ENCODE measurements around the gene KRTAP20-3. TPM values are rescaled to one million over a fixed set of nuclear protein-coding genes. Genes with fewer than 3 reads are reported as not detected.

Gene KRTAP20-3
- polyA plus RNA-seq, 1 donor from 2014 or later: not detected

DNA sequence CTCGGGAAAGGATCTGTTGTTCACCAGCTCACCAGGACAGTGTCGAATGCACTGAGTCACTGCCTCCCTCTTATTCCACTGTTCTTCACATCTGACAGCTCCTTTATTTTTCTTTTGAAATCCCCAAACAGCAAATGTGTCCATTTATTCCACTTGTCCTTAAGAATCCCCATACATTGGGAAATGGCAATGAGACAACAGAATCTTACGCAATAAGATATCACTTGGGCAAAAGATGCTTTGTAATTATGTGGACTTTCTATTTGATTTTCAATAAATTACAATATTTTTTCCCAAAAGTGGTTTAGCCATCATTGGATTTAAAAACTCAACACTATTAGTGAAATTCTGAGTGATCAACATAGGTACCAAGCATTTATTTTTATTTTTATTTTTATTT, 4.0 kb upstream of the KRTAP20-3 start:
- Mint-ChIP-seq H3K4me1 (no peaks in the 10 kb centered on the region), H3K27ac (no peak overlapping the region), H3K9me3 (peaks cover 0 to 5% (median 5%) of the 10 kb centered on the region in 3 donors), H3K4me3 (no peak overlapping the region), H3K27me3 (no peaks in the 10 kb centered on the region), H3K36me3 (peaks cover 2% of the 10 kb centered on the region)

DNA sequence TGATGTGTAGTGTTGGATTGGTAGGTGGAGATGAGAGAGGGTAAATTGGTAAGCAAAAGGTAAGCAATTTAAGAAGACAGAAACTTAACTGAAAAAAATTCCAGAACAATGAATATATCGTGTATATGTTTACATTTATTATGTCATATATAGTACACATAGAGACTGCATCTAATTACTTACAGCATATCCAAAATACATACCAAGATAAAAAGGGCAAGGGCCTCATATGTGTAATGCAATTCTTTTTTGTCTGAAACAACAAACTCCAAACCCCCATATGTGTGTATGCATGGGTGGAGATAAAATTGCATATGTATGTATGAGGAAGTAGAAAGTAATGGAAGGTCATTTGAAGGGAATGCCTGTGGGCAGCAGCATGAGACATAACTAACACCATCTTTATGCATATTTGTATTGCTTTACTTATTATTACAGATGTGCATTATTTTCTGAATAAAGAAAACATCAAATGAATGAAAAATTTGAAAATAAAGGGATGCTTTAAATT, 4.3 kb downstream of the KRTAP20-3 start:
- H3K9me3 Mint-ChIP-seq: peaks cover 3 to 19% (median 5%) of the 10 kb centered on the region in 3 donors
- H3K27me3 Mint-ChIP-seq: no peaks in the 10 kb centered on the region
- no peak overlapping the region for H3K4me3 Mint-ChIP-seq
- no peak overlapping the region for H3K27ac Mint-ChIP-seq
- no peaks in the 10 kb centered on the region for H3K36me3 Mint-ChIP-seq
- H3K4me1 Mint-ChIP-seq: no peaks in the 10 kb centered on the region

DNA sequence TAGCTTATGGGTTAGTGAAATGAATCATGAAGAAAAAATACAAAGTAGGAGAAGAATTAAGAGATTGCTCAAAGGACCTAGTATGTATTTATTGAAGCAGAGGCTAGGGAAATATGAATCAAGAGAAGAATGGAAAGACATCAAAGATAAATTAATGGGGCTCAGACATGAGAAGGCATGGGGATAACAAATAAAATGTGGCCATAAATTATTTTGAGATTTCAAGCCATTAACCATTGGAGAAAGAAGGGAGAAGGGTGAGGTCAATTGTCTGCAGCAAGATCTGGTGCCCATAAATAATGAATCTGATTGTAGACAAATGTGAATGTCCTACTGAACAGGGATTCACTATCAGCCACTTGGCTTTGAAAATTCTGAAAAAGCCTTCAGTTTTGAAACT, 10.2 kb downstream of the KRTAP20-3 start:
- no peaks in the 10 kb centered on the region for H3K4me1 Mint-ChIP-seq
- H3K4me3 Mint-ChIP-seq: no peak overlapping the region
- H3K9me3 Mint-ChIP-seq: peaks cover 2 to 16% (median 6%) of the 10 kb centered on the region in 3 donors
- H3K27ac Mint-ChIP-seq: no peak overlapping the region
- H3K36me3 Mint-ChIP-seq: no peaks in the 10 kb centered on the region
- no peaks in the 10 kb centered on the region for H3K27me3 Mint-ChIP-seq

DNA sequence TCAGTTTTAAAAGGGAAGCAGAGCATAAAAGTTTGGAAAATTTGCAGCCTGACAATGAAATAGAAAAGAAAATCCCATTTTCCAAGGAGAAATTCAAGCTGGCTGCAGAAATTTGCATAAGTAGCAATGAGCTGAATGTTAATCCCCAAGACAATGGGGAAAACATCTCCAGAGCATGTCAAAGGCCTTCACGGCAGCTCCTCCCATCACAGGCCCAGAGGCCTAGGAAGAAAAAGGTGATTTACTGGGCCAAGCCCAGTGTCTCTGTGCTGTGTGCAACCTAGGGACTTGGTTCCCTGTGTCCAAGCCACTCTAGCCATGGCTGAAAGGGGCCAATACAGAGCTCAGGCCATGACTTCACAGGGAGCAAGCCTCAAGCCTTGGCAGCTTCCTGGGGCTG, 26.1 kb downstream of the KRTAP20-3 start:
- H3K9me3 Mint-ChIP-seq: peaks cover 5 to 7% (median 5%) of the 10 kb centered on the region in 3 donors
- no peak overlapping the region for H3K4me3 Mint-ChIP-seq
- no peaks in the 10 kb centered on the region for H3K27me3 Mint-ChIP-seq
- no peak overlapping the region for H3K27ac Mint-ChIP-seq
- H3K4me1 Mint-ChIP-seq: no peaks in the 10 kb centered on the region
- no peaks in the 10 kb centered on the region for H3K36me3 Mint-ChIP-seq

DNA sequence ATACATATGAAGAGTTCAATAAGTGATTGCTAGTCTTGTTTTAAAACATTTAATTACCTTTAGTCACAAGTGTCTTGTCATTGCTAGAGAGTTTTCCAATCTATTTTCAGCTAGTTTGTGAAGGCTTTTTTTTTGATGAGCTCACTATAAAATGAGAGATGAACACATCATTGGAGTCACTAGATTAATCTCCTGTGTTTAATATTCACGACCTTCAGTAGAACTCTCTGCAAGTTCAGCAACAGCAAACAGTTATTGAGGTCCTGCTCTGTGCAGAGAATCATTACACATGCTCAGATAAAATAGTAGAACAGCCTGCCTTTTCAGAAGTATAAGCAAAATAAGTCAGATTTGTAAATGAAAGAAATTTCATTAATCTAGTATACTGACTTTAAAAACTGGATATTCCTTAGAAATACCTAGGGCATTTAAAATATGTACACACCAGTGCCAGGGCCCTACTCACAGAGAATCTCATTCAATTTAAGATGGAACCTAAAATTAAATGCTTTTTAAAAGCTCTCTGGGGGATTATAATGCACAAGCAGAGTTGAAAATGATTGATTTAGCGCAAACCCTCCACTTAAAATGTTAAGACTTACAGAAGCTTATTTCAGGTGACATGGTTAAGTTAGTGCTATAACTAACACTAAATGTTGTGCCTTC, 30.5 kb downstream of the KRTAP20-3 start:
- Mint-ChIP-seq H3K9me3 (peaks cover 2 to 6% (median 3%) of the 10 kb centered on the region in 3 donors), H3K36me3 (no peaks in the 10 kb centered on the region), H3K27me3 (no peaks in the 10 kb centered on the region), H3K4me1 (no peaks in the 10 kb centered on the region), H3K27ac (no peak overlapping the region), H3K4me3 (no peak overlapping the region)

DNA sequence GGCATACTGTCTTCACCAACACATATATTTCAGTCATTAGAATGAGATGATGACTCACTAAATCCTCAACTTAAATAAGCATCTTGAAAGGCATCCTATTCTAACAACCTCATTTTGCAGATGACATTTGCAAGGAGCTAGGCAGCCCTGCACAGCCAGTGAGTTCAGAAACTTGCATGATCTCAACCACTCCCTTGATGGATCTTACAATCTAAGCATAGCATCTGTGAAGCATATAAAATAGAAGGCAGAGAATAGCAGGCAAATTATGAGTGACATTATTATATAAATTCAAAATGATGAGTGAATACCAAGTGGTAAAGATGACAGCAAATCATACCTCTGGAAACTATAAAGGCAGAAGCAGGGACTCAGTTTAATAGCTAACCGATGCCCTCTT, 31.6 kb downstream of the KRTAP20-3 start:
- peaks cover 2 to 11% (median 4%) of the 10 kb centered on the region in 3 donors for H3K9me3 Mint-ChIP-seq
- H3K27me3 Mint-ChIP-seq: no peaks in the 10 kb centered on the region
- no peak overlapping the region for H3K4me3 Mint-ChIP-seq
- H3K4me1 Mint-ChIP-seq: no peaks in the 10 kb centered on the region
- H3K27ac Mint-ChIP-seq: no peak overlapping the region
- no peaks in the 10 kb centered on the region for H3K36me3 Mint-ChIP-seq

DNA sequence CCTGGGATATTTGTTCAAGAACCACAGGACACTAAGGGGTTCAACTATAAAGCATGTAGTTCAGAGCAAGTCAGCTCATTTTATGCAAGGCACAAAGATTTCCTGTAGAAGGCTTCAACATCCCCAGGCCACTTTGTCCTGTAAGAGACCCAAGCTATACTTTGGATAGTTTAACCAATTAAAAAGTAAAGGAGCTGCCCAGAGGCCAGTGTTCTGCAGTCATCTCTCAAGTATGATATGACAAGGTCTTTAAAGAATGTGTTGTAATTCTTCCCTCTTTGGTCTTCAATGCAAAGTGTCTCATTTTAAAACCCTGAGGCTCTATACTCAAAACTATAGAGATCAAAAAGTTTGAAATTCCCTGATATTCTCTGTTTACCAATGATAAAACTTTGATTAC, 34.1 kb downstream of the KRTAP20-3 start:
- Mint-ChIP-seq H3K27ac (no peak overlapping the region), H3K27me3 (no peaks in the 10 kb centered on the region), H3K36me3 (no peaks in the 10 kb centered on the region), H3K4me1 (no peaks in the 10 kb centered on the region), H3K9me3 (peaks cover 0 to 18% (median 4%) of the 10 kb centered on the region in 3 donors), H3K4me3 (no peak overlapping the region)

DNA sequence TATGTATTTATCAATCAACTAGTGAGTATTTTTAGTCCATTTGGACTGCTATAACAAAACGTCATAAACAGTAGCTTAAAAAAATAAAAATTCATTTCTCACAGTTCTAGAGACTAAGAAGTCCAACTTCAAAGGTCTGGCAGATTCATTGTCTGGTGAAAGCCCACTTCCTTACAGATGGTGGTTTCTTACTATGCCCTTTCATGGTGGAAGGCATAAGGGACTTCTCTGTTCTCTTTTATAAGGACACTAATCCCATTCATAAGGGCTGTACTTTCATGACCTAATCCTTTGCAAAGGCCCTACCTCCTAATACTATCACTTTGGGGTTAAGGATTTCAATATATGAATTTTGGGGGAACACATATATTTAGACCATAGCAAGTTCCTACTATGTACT, 37.9 kb downstream of the KRTAP20-3 start:
- H3K9me3 Mint-ChIP-seq: peaks cover 2 to 30% (median 9%) of the 10 kb centered on the region in 3 donors
- H3K4me3 Mint-ChIP-seq: no peak overlapping the region
- no peak overlapping the region for H3K27ac Mint-ChIP-seq
- no peaks in the 10 kb centered on the region for H3K36me3 Mint-ChIP-seq
- no peaks in the 10 kb centered on the region for H3K27me3 Mint-ChIP-seq
- H3K4me1 Mint-ChIP-seq: peaks cover 0 to 1% (median 0%) of the 10 kb centered on the region in 3 donors

DNA sequence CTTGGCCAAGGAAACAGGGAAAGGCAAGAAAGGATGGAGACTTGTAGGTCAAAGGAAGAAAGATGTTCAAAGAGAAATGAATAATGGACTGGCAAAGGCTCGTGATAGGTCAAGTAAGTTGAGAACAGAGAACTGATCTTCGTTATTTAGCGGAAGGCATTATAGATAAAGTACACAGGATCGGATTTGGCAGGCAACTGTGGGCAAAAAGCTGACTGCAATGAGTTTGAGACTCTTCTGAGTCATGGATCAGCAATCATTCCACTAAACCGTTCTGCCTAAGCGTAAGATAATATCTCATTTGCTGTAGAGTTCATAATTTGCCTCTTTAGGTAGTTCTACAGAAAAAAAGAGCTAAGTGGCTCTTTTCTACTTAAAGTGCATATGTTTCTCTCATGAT, 41.8 kb downstream of the KRTAP20-3 start:
- H3K4me3 Mint-ChIP-seq: peak overlapping the region in 1 of 4 donors; percentile 29
- H3K27me3 Mint-ChIP-seq: no peaks in the 10 kb centered on the region
- peaks cover 1% of the 10 kb centered on the region for H3K36me3 Mint-ChIP-seq
- peaks cover 2 to 17% (median 9%) of the 10 kb centered on the region in 3 donors for H3K9me3 Mint-ChIP-seq
- peaks cover 0 to 1% (median 0%) of the 10 kb centered on the region in 3 donors for H3K4me1 Mint-ChIP-seq
- H3K27ac Mint-ChIP-seq: no peak overlapping the region

DNA sequence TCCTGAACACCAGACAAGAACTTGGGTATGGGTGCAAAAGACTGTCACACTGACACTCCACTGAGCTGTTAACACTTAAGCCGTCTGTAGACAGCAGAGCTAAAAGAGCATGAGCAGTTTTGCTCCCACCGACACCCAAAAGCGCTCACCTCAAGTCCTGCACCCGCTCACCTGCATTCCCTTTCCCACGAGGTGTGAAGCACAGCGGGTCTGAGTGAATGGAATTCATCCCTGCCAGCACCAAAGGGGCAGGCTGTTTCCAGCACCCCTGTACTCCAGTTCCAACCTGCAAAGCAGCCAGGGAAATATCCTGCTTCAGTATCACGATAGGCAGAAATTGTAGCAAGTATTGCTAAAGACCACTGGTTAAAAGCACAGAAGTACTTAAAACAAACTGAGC, 47.2 kb downstream of the KRTAP20-3 start:
- peaks cover 1% of the 10 kb centered on the region for H3K36me3 Mint-ChIP-seq

More for the DNA sequence above, 47.2 kb downstream of the KRTAP20-3 start:
- Mint-ChIP-seq H3K27ac (no peak overlapping the region), H3K9me3 (peaks cover 1 to 6% (median 3%) of the 10 kb centered on the region in 3 donors), H3K4me1 (no peaks in the 10 kb centered on the region), H3K4me3 (no peak overlapping the region), H3K27me3 (no peaks in the 10 kb centered on the region)

Other genes starting within 250 kb of the KRTAP20-3 start
- gene KRTAP13-1, start 246.8 kb upstream of the KRTAP20-3 start, polyA plus RNA-seq: not detected
- gene KRTAP13-3, start 216.9 kb upstream of the KRTAP20-3 start, polyA plus RNA-seq: not detected
- gene KRTAP13-4, start 212.6 kb upstream of the KRTAP20-3 start, polyA plus RNA-seq: not detected
- gene KRTAP15-1, start 202.6 kb upstream of the KRTAP20-3 start, polyA plus RNA-seq: not detected
- not detected for gene KRTAP19-1, start 162.5 kb upstream of the KRTAP20-3 start, polyA plus RNA-seq
- not detected for gene KRTAP19-2, start 155.4 kb upstream of the KRTAP20-3 start, polyA plus RNA-seq
- not detected for gene KRTAP19-3, start 150.9 kb upstream of the KRTAP20-3 start, polyA plus RNA-seq
- gene KRTAP19-4, start 145.7 kb upstream of the KRTAP20-3 start, polyA plus RNA-seq: not detected
- not detected for gene KRTAP19-5, start 140.7 kb upstream of the KRTAP20-3 start, polyA plus RNA-seq
- gene KRTAP19-6, start 101.0 kb upstream of the KRTAP20-3 start, polyA plus RNA-seq: not detected
- gene KRTAP19-7, start 81.5 kb upstream of the KRTAP20-3 start, polyA plus RNA-seq: not detected
- gene KRTAP22-2, start 52.5 kb upstream of the KRTAP20-3 start, polyA plus RNA-seq: not detected
- not detected for gene KRTAP6-3, start 50.4 kb upstream of the KRTAP20-3 start, polyA plus RNA-seq
- not detected for gene KRTAP6-2, start 44.0 kb upstream of the KRTAP20-3 start, polyA plus RNA-seq
- not detected for gene KRTAP22-1, start 41.8 kb upstream of the KRTAP20-3 start, polyA plus RNA-seq
- not detected for gene KRTAP6-1, start 28.9 kb upstream of the KRTAP20-3 start, polyA plus RNA-seq
- not detected for gene KRTAP20-1, start 26.4 kb upstream of the KRTAP20-3 start, polyA plus RNA-seq
- gene KRTAP20-4, start 22.2 kb upstream of the KRTAP20-3 start, polyA plus RNA-seq: not detected
- not detected for gene KRTAP20-2, start 7.7 kb upstream of the KRTAP20-3 start, polyA plus RNA-seq
- not detected for gene KRTAP21-3, start 75.9 kb downstream of the KRTAP20-3 start, polyA plus RNA-seq
- not detected for gene KRTAP21-2, start 104.4 kb downstream of the KRTAP20-3 start, polyA plus RNA-seq
- not detected for gene KRTAP21-1, start 112.6 kb downstream of the KRTAP20-3 start, polyA plus RNA-seq
- not detected for gene KRTAP8-1, start 170.4 kb downstream of the KRTAP20-3 start, polyA plus RNA-seq
- not detected for gene KRTAP7-1, start 186.9 kb downstream of the KRTAP20-3 start, polyA plus RNA-seq
- not detected for gene KRTAP11-1, start 238.7 kb downstream of the KRTAP20-3 start, polyA plus RNA-seq

Measured in IgD-negative memory B cell (primary cell).